ENCODE measurements around the gene IGFLR1. TPM values are rescaled to one million over a fixed set of nuclear protein-coding genes. Genes with fewer than 3 reads are reported as not detected.

IGFLR1 gene
- total RNA-seq, 1 donor from 2014 or later = 2.4 TPM

DNA sequence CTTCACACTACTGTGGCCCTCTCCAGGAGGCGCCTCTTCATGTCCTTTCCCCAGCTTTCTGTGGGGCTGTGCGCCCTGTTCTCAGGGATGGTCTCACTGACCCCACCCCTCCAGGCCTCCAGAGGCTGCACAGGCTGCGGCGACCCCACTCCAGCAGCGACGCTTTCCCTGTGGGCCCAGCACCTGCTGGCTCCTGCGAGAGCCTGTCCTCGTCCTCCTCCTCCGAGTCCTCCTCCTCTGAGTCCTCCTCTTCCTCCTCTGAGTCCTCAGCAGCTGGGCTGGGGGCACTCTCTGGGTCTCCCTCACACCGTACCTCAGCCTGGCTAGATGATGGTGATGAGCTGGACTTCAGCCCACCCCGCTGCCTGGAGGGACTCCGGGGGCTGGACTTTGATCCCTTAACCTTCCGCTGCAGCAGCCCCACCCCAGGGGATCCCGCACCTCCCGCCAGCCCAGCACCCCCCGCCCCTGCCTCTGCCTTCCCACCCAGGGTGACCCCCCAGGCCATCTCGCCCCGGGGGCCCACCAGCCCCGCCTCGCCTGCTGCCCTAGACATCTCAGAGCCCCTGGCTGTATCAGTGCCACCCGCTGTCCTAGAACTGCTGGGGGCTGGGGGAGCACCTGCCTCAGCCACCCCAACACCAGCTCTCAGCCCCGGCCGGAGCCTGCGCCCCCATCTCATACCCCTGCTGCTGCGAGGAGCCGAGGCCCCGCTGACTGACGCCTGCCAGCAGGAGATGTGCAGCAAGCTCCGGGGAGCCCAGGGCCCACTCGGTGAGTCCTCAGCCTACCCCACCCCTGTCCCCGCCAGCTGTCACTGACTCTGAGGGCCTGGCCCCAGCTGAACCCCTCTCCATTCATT, 44.3 kb upstream of the IGFLR1 start:
- no peak for TF ChIP-seq EZH2 (IDR thresholded peaks at IDR 0.05; ENCODE audit: insufficient read depth, low read length)
- TF ChIP-seq, protein P1, sequence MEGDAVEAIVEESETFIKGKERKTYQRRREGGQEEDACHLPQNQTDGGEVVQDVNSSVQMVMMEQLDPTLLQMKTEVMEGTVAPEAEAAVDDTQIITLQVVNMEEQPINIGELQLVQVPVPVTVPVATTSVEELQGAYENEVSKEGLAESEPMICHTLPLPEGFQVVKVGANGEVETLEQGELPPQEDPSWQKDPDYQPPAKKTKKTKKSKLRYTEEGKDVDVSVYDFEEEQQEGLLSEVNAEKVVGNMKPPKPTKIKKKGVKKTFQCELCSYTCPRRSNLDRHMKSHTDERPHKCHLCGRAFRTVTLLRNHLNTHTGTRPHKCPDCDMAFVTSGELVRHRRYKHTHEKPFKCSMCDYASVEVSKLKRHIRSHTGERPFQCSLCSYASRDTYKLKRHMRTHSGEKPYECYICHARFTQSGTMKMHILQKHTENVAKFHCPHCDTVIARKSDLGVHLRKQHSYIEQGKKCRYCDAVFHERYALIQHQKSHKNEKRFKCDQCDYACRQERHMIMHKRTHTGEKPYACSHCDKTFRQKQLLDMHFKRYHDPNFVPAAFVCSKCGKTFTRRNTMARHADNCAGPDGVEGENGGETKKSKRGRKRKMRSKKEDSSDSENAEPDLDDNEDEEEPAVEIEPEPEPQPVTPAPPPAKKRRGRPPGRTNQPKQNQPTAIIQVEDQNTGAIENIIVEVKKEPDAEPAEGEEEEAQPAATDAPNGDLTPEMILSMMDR (IDR thresholded peaks at IDR 0.05; ENCODE audit: insufficient read depth, low read depth, low read length) = no peak
- DNase-seq (ENCODE audit: low read depth) = no peak
- H3K36me3 ChIP-seq (ENCODE audit: insufficient read depth, low read length) = no peaks in the 10 kb centered on the region
- peaks cover 7% of the 10 kb centered on the region for H3K36me3 Mint-ChIP-seq (ENCODE audit: low read depth, unreplicated experiment)
- no peak overlapping the region for H3K9ac ChIP-seq (ENCODE audit: low read length)
- no peaks in the 10 kb centered on the region for H3K9me3 ChIP-seq (ENCODE audit: insufficient read depth, low read depth, low read length)
- H3K9me3 Mint-ChIP-seq (ENCODE audit: unreplicated experiment) = no peaks in the 10 kb centered on the region
- no peak overlapping the region for H3K4me3 ChIP-seq (ENCODE audit: insufficient read depth, low read depth, low read length)
- no peak overlapping the region for H3K4me3 Mint-ChIP-seq (ENCODE audit: unreplicated experiment)
- no peak overlapping the region for H3K4me2 ChIP-seq (ENCODE audit: low read length)
- H3K4me1 ChIP-seq (ENCODE audit: insufficient read depth, low read length) = no peaks in the 10 kb centered on the region
- H2AFZ ChIP-seq (ENCODE audit: low read depth, low read length) = no peak overlapping the region
- H3K27ac Mint-ChIP-seq (ENCODE audit: unreplicated experiment) = no peak overlapping the region
- no peaks in the 10 kb centered on the region for H3K27me3 ChIP-seq (ENCODE audit: insufficient read depth, low read length)
- no peak overlapping the region for H3K27ac ChIP-seq (ENCODE audit: low read depth, low read length)
- H3K4me1 Mint-ChIP-seq (ENCODE audit: low read depth, unreplicated experiment) = peaks cover 4% of the 10 kb centered on the region
- H3K79me2 ChIP-seq (ENCODE audit: insufficient read depth, low read length) = no peaks in the 10 kb centered on the region
- H3K27me3 Mint-ChIP-seq (ENCODE audit: low read depth, unreplicated experiment) = peaks cover 32% of the 10 kb centered on the region
- H4K20me1 ChIP-seq (ENCODE audit: insufficient read depth, low read length) = no peaks in the 10 kb centered on the region
- no peak for FAIRE-seq

GRCh38 chr19:35785339-35785627, 43.0 kb upstream of the IGFLR1 start:
- Mint-ChIP-seq H3K4me1 (ENCODE audit: low read depth, unreplicated experiment) (peaks cover 4% of the 10 kb centered on the region), H3K27me3 (ENCODE audit: low read depth, unreplicated experiment) (peaks cover 36% of the 10 kb centered on the region), H3K9me3 (ENCODE audit: unreplicated experiment) (no peaks in the 10 kb centered on the region), H3K27ac (ENCODE audit: unreplicated experiment) (no peak overlapping the region), H3K36me3 (ENCODE audit: low read depth, unreplicated experiment) (peaks cover 11% of the 10 kb centered on the region), H3K4me3 (ENCODE audit: unreplicated experiment) (no peak overlapping the region)
- no peaks in the 10 kb centered on the region for H3K36me3 ChIP-seq (ENCODE audit: insufficient read depth, low read length)
- H3K79me2 ChIP-seq (ENCODE audit: insufficient read depth, low read length) = no peaks in the 10 kb centered on the region
- H3K27ac ChIP-seq (ENCODE audit: low read depth, low read length) = no peak overlapping the region
- H3K4me2 ChIP-seq (ENCODE audit: low read length) = no peak overlapping the region
- H3K4me3 ChIP-seq (ENCODE audit: insufficient read depth, low read depth, low read length) = no peak overlapping the region
- no peak overlapping the region for H3K9ac ChIP-seq (ENCODE audit: low read length)
- no peaks in the 10 kb centered on the region for H4K20me1 ChIP-seq (ENCODE audit: insufficient read depth, low read length)
- FAIRE-seq (no peak), DNase-seq (ENCODE audit: low read depth) (no peak)
- H3K27me3 ChIP-seq (ENCODE audit: insufficient read depth, low read length) = no peaks in the 10 kb centered on the region
- TF ChIP-seq EZH2 (IDR thresholded peaks at IDR 0.05; ENCODE audit: insufficient read depth, low read length) = no peak
- TF ChIP-seq, protein P1 (IDR thresholded peaks at IDR 0.05; ENCODE audit: insufficient read depth, low read depth, low read length) = no peak
- no peaks in the 10 kb centered on the region for H3K4me1 ChIP-seq (ENCODE audit: insufficient read depth, low read length)
- H3K9me3 ChIP-seq (ENCODE audit: insufficient read depth, low read depth, low read length) = no peaks in the 10 kb centered on the region
- no peak overlapping the region for H2AFZ ChIP-seq (ENCODE audit: low read depth, low read length)

Measured in astrocyte (in vitro differentiated cells and primary cell).